KMS-11 (cell line): Measurements from ENCODE around the gene ITGA8.

Source experiments
- H2AFZ ChIP-seq: fragments of 200-600 bp; sonication (generic); 2 replicates; pipeline ENCODE4 v1.6.1; 2016; ENCODE audit warnings: antibody characterized with exemption, mixed run types, low read depth
- H3K27ac ChIP-seq: fragments of 200-600 bp; sonication (generic); 2 replicates; pipeline ENCODE4 v1.6.1; 2016; ENCODE audit warnings: mild to moderate bottlenecking, mixed run types
- H3K27me3 ChIP-seq: fragments of 200-600 bp; sonication (generic); 2 replicates; pipeline ENCODE4 v1.6.1; 2017; ENCODE audit warnings: mild to moderate bottlenecking, low read depth, mixed run types, moderate library complexity; ENCODE audit not compliant: insufficient read depth
- H3K36me3 ChIP-seq: fragments of 200-600 bp; sonication (generic); 2 replicates; pipeline ENCODE4 v1.6.1; 2017; ENCODE audit warnings: mild to moderate bottlenecking, mixed run types; ENCODE audit not compliant: insufficient read depth
- H3K4me1 ChIP-seq: fragments of 200-600 bp; sonication (generic); 2 replicates; pipeline ENCODE4 v1.6.1; 2016; ENCODE audit warnings: mild to moderate bottlenecking, low read depth, mixed run types; ENCODE audit not compliant: poor library complexity, severe bottlenecking
- H3K4me2 ChIP-seq: fragments of 200-600 bp; sonication (generic); 2 replicates; pipeline ENCODE4 v1.7.0; 2016; ENCODE audit warnings: mild to moderate bottlenecking, mixed run types
- H3K4me3 ChIP-seq: fragments of 200-600 bp; sonication (generic); IDR thresholded peaks from 2 replicates; pipeline ENCODE4 v1.6.1; 2017; ENCODE audit warnings: low read depth, low read length, mixed read lengths; ENCODE audit not compliant: insufficient read depth
- H3K79me2 ChIP-seq: fragments of 200-600 bp; sonication (generic); 2 replicates; pipeline ENCODE4 v1.6.1; 2016; ENCODE audit warnings: low read depth, mixed run types; ENCODE audit not compliant: insufficient read depth
- H3K9ac ChIP-seq: fragments of 200-600 bp; sonication (generic); 2 replicates; pipeline ENCODE4 v1.6.1; 2016; ENCODE audit warnings: mild to moderate bottlenecking, mixed run types
- H4K20me1 ChIP-seq: fragments of 200-600 bp; sonication (generic); 2 replicates; pipeline ENCODE4 v1.6.1; 2016; ENCODE audit warnings: mild to moderate bottlenecking, mixed run types; ENCODE audit not compliant: insufficient read depth
- TF ChIP-seq, protein P1 (sequence below): fragments of 200-600 bp; sonication (generic); conservative IDR thresholded peaks from 2 replicates; pipeline ENCODE4 v1.6.1; 2017; ENCODE audit warnings: low read depth, mild to moderate bottlenecking, antibody characterized with exemption, low read length, moderate library complexity, mixed read lengths

The ITGA8 gene

DNA sequence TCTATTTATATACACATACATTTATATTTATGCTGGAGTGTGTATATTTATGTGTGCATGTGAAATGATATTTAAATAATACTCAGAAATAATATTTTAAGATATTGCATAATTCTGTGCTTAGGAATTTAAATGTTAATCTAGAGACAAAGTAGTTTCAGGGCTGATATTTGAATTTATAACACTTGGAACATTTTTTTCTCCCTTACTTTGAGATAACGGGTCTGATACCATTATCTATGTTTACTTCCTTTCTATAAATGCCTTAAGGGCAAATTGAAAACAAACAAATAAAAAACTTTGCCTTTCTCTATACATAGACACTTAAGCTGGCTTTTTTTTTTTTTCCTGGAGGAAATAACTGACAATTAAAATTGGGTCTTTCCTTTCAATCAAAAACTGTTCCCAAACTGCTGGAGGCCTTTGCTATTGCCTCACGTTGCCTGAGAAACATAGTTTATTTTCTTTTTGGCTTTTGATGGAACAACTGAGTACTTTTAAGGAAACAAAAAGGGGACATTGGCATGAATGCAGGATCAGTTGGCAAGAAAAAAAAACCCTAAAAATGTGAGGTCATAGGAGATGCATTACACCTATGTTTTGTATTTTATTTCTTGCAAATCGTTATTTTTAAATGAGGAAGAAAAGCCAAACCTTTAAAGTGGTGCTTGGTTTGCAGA lies 98.7 kb downstream of the ITGA8 start:
- Histone ChIP-seq H3K9ac (no peak overlapping the region), H3K4me3 (no peak overlapping the region), H3K36me3 (no peaks in the 10 kb centered on the region), H3K79me2 (no peaks in the 10 kb centered on the region), H3K4me2 (no peak overlapping the region), H4K20me1 (no peaks in the 10 kb centered on the region), H2AFZ (no peak overlapping the region), H3K27ac (no peak overlapping the region), H3K27me3 (no peaks in the 10 kb centered on the region), H3K4me1 (no peaks in the 10 kb centered on the region)
- TF ChIP-seq, protein P1, sequence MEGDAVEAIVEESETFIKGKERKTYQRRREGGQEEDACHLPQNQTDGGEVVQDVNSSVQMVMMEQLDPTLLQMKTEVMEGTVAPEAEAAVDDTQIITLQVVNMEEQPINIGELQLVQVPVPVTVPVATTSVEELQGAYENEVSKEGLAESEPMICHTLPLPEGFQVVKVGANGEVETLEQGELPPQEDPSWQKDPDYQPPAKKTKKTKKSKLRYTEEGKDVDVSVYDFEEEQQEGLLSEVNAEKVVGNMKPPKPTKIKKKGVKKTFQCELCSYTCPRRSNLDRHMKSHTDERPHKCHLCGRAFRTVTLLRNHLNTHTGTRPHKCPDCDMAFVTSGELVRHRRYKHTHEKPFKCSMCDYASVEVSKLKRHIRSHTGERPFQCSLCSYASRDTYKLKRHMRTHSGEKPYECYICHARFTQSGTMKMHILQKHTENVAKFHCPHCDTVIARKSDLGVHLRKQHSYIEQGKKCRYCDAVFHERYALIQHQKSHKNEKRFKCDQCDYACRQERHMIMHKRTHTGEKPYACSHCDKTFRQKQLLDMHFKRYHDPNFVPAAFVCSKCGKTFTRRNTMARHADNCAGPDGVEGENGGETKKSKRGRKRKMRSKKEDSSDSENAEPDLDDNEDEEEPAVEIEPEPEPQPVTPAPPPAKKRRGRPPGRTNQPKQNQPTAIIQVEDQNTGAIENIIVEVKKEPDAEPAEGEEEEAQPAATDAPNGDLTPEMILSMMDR = no peak

DNA sequence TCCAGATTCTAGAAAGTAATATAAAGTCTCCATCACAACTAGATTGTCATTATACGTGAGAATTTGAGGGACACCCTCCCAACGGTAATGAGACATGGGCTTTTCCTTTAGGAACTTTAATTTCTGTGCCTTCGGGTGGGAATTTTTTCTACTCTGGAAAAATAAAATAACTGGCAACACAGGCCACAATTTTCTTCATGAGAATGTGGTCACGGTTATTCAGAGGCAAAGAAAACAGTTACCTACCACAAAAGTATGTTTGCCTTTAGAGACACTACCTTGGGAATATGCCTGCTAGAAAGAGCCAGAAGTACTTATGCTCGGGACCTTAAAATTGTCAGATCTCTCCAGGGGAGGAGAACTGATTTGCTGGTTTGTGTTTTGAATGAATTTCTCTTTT lies 99.4 kb downstream of the ITGA8 start:
- Histone ChIP-seq H3K4me3 (no peak overlapping the region), H4K20me1 (no peaks in the 10 kb centered on the region), H3K79me2 (no peaks in the 10 kb centered on the region), H3K4me1 (no peaks in the 10 kb centered on the region), H3K27me3 (no peaks in the 10 kb centered on the region), H3K27ac (no peak overlapping the region), H3K4me2 (no peak overlapping the region), H2AFZ (no peak overlapping the region), H3K36me3 (no peaks in the 10 kb centered on the region), H3K9ac (no peak overlapping the region)
- TF ChIP-seq, protein P1 = no peak

DNA sequence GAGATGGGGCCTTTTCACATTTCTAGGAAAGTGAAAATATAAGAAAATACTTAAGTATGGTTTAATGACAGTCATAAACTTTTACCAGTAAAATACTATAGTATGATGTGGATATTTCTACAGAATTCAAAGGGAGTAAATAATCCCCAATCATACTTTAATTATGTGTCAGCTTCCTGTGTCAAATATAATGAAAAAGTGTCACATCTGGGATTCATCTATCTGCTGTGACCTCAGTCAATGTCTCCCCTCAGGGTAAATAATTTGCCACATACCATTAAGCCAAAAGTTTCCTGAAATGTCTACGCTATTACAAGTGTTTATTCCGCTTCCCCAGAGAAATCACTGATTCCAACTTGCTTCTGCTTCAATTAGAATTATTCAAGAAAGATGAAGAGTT lies 110.5 kb downstream of the ITGA8 start:
- no peaks in the 10 kb centered on the region for H3K4me1 ChIP-seq
- no peaks in the 10 kb centered on the region for H3K79me2 ChIP-seq
- no peaks in the 10 kb centered on the region for H4K20me1 ChIP-seq
- no peak overlapping the region for H3K4me3 ChIP-seq
- H3K36me3 ChIP-seq = no peaks in the 10 kb centered on the region
- H2AFZ ChIP-seq = no peak overlapping the region
- TF ChIP-seq, protein P1 = no peak
- H3K27me3 ChIP-seq = no peaks in the 10 kb centered on the region
- no peak overlapping the region for H3K9ac ChIP-seq
- H3K27ac ChIP-seq = no peak overlapping the region
- H3K4me2 ChIP-seq = no peak overlapping the region

DNA sequence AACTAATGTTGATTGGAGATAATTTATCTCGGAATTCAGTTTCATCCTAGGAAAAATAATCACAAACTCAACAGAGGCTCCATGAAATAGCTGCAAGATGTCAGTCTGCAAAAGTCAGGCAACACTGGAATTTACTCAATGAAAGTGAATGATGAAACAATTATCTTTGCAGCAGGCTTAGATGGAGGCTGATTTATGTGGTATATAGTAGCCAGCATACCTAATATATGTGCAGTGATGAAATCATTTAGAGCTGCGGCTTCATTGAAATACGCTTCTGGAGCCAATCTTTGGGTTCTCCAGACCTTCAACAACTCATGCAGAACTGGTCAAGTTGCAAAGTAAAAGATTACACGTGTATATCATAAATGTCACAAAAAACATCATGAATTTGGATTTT lies 113.3 kb downstream of the ITGA8 start:
- no peaks in the 10 kb centered on the region for H3K36me3 ChIP-seq
- H3K4me2 ChIP-seq = no peak overlapping the region
- no peak overlapping the region for H3K4me3 ChIP-seq
- no peak overlapping the region for H3K27ac ChIP-seq
- H3K79me2 ChIP-seq = no peaks in the 10 kb centered on the region
- H3K4me1 ChIP-seq = no peaks in the 10 kb centered on the region
- no peak overlapping the region for H3K9ac ChIP-seq
- H2AFZ ChIP-seq = no peak overlapping the region
- no peaks in the 10 kb centered on the region for H3K27me3 ChIP-seq
- TF ChIP-seq, protein P1 = no peak
- H4K20me1 ChIP-seq = no peaks in the 10 kb centered on the region
